Body of pancreas (tissue), 4 donors: ENCODE data around the gene TNIK.

Source experiments
- CTCF ChIP-seq, 7 experiments: fragments of 450-650 bp in 4 of 7; fragments of 200-600 bp in 3 of 7; sonication (generic) in 3 of 7; IDR thresholded peaks; one replicate each; pipeline ENCODE4 v1.5.1; 2016 to 2019; ENCODE audit warnings: antibody characterized with exemption in 7 of 7
- POLR2A ChIP-seq, 3 donors: fragments of 450-650 bp; IDR thresholded peaks; one replicate each; pipeline ENCODE4 v1.6.1; 2016; ENCODE audit warnings: antibody characterized with exemption in 3 of 3, mild to moderate bottlenecking in 2 of 3

DNA sequence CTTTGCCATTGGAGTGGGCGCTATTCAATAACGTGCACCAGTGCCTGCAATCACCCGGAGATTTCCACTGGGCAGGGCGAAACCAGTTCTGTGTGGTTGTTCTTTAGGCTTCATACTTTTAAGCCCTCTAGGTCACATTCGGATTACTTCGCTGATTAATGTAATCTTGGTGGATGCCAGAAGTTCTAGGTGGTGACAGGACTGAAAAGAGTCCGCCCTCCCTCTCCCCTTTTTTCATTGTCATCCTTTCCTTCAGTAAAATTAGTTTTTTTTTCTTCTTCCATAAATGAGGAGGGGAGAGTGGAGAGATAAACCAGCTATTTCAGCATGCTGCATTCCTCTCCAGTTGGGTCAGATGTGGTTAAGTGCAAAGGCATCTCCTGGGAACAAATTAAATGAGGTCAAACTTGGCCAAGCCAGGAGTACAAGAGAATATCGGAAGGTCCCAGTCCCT is 431.4 kb downstream of the TNIK start:
- TF ChIP-seq CTCF (IDR thresholded peaks at IDR 0.05): no peak
- TF ChIP-seq POLR2A (IDR thresholded peaks at IDR 0.05): no peak
